DMS 273 treated with DMSO at 0.1 percent for 48 hours (cell line): ENCODE data around the gene TOR1AIP2.
"Not testable (repeated sequence)": the region's sequence is repeated elsewhere in the genome, so short reads cannot be mapped to it uniquely, and the experiment has no call there.

Source experiments
- DNase-seq: peaks from one replicate; lab custom pipeline; 2025; lab: John Stamatoyannopoulos, UW

The TOR1AIP2 gene

GRCh38 chr1:179807291-179807690 is 70.3 kb downstream of the TOR1AIP2 start:
- DNase-seq = no peak

- no peak for DNase-seq
Measured at GRCh38 chr1:179806333-179806732, 71.3 kb downstream of the TOR1AIP2 start.

- no peak for DNase-seq
Measured at GRCh38 chr1:179805291-179806195, 72.1 kb downstream of the TOR1AIP2 start.

GRCh38 chr1:179804417-179804816 is 73.2 kb downstream of the TOR1AIP2 start:
- DNase-seq = not testable (repeated sequence)

- no peak for DNase-seq
Measured at GRCh38 chr1:179803918-179804317, 73.7 kb downstream of the TOR1AIP2 start.

GRCh38 chr1:179803104-179803503 is 74.5 kb downstream of the TOR1AIP2 start:
- no peak for DNase-seq

DNA sequence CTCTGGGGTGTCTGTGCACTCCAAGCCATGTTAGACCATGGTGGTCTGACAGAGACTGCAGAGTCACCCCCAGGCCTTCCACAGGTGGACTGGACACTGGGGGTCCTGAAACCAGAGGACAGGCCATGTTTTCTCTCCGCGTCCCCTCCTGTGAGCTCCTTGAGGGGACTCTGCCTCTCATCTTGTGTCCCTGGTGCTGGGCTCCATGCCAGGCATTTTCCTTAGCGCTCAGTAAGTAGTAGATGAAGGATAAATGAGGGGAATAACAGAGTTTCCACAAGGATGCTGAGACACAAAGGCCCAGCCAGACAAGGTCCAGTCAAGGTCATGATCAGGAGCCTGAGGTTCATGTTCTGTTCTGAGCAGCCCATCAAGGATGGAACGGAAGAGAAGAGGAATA is 77.1 kb downstream of the TOR1AIP2 start:
- no peak for DNase-seq

DNA sequence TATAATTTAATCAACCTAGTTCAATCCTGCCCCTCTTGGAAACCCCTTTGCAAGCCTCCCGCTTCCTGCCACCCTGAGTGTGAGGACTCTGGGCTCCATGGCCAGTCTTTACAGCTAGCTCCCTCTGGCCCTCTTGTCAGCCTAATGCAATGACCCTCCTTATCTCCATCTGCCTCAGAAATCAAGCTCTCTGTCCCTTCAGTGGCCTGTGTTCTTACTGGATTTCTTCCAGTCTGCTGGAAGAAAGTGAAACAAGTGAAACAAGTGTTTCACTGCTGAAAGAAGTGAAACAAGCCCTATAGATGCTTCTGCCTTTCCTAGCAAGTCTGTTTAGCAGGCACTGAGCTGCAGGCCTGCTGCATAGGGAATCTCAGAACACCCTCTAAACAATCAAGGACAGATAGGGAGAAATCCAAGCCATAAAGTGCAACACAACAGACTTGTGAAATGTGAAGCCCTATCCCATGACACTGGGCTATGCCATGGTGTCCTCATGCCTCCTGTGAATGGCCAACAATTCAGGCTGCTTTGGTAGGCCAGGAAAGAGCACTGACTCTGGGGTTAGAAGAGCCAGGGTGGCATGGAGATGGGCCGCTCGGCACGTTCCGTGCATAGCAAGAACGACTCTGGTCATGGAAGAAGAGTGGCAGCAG is 78.6 kb downstream of the TOR1AIP2 start:
- DNase-seq = no peak

GRCh38 chr1:179798213-179798863 is 79.3 kb downstream of the TOR1AIP2 start:
- no peak for DNase-seq

DNA sequence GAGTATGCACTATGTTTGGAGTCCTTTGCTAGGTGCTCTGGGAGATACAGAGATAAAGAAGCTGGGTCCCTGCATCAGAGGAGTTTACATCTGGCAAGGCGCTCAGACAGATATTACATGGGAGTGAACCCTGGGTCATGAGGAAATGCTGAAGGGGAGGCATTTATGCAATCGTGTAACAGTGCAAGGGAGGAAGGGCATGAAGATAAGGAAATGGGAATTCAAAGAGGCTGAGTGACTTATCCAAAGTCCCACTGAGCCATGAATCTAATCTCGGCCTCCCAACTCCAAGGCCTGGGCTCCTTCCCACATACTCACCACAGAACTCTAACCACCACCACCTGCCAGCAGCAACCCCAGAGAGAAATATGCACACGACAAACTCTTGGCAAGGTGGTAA is 82.9 kb downstream of the TOR1AIP2 start:
- DNase-seq = no peak

- DNase-seq = no peak
Measured at GRCh38 chr1:179794146-179794545, 83.5 kb downstream of the TOR1AIP2 start.

- no peak for DNase-seq
Measured at GRCh38 chr1:179793281-179793680, 84.3 kb downstream of the TOR1AIP2 start.
